ENCODE data around the gene PLCH1.

DNA sequence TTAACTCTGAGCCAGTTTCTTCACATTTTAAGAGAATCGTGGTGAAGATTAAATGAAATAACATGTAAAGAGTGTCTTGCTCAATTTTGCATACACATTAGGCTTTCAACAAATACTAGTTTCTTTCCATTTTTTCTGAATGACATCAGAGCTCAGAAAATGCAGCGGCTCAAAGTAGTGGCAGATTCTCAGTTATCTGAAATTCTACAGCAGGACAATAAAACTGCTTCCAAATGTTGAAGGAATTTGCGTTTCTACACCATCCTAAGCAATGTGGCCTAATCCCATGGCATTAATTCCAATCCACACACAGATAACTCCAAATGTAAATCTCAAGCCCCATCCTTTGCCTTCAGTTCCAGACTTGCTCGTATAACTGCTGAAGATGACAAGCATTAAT, 115.8 kb downstream of the PLCH1 start:
- TF ChIP-seq, protein P1, sequence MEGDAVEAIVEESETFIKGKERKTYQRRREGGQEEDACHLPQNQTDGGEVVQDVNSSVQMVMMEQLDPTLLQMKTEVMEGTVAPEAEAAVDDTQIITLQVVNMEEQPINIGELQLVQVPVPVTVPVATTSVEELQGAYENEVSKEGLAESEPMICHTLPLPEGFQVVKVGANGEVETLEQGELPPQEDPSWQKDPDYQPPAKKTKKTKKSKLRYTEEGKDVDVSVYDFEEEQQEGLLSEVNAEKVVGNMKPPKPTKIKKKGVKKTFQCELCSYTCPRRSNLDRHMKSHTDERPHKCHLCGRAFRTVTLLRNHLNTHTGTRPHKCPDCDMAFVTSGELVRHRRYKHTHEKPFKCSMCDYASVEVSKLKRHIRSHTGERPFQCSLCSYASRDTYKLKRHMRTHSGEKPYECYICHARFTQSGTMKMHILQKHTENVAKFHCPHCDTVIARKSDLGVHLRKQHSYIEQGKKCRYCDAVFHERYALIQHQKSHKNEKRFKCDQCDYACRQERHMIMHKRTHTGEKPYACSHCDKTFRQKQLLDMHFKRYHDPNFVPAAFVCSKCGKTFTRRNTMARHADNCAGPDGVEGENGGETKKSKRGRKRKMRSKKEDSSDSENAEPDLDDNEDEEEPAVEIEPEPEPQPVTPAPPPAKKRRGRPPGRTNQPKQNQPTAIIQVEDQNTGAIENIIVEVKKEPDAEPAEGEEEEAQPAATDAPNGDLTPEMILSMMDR (IDR thresholded peaks at IDR 0.05): no peak
- TF ChIP-seq POLR2A (IDR thresholded peaks at IDR 0.05): no peak

Data from adrenal gland (tissue), 5 donors.